ENCODE results near the gene EIF3K. TPM values are rescaled to one million over a fixed set of nuclear protein-coding genes. Genes with fewer than 3 reads are reported as not detected.

The EIF3K gene
- total RNA-seq, 1 experiment from 2014 or later, result 451 TPM

- DNase-seq (ENCODE audit: low spot score), result no peak
- in situ Hi-C loops (cut with HindIII; ENCODE audit: low sequenced_read_pairs), result no loop called here
Measured at GRCh38 chr19:38647966-38648768, 29.2 kb downstream of the EIF3K start.

- in situ Hi-C loops (cut with HindIII; ENCODE audit: low sequenced_read_pairs), result no loop called here
- DNase-seq (ENCODE audit: low spot score), result no peak
Measured at GRCh38 chr19:38648769-38649304, 29.8 kb downstream of the EIF3K start.

- in situ Hi-C loops (cut with HindIII; ENCODE audit: low sequenced_read_pairs), result no loop called here
- no peak for DNase-seq (ENCODE audit: low spot score)
Measured at GRCh38 chr19:38649305-38650171, 30.6 kb downstream of the EIF3K start.

- no peak for DNase-seq (ENCODE audit: low spot score)
- in situ Hi-C loops (cut with HindIII; ENCODE audit: low sequenced_read_pairs), result no loop called here
Measured at GRCh38 chr19:38650172-38650775, 31.3 kb downstream of the EIF3K start.

GRCh38 chr19:38650911-38651584, 32.1 kb downstream of the EIF3K start:
- in situ Hi-C loops (cut with HindIII; ENCODE audit: low sequenced_read_pairs), result no loop called here
- no peak for DNase-seq (ENCODE audit: low spot score)

GRCh38 chr19:38653028-38653571, 34.1 kb downstream of the EIF3K start:
- no peak for DNase-seq (ENCODE audit: low spot score)
- in situ Hi-C loops (cut with HindIII; ENCODE audit: low sequenced_read_pairs), result no loop called here

- DNase-seq (ENCODE audit: low spot score), result no peak
- in situ Hi-C loops (cut with HindIII; ENCODE audit: low sequenced_read_pairs), result no loop called here
Measured at GRCh38 chr19:38654628-38655055, 35.7 kb downstream of the EIF3K start.

GRCh38 chr19:38655148-38655824, 36.3 kb downstream of the EIF3K start:
- in situ Hi-C loops (cut with HindIII; ENCODE audit: low sequenced_read_pairs), result no loop called here
- no peak for DNase-seq (ENCODE audit: low spot score)

GRCh38 chr19:38656171-38656981, 37.4 kb downstream of the EIF3K start:
- in situ Hi-C loops (cut with HindIII; ENCODE audit: low sequenced_read_pairs), result no loop called here
- no peak for DNase-seq (ENCODE audit: low spot score)

GRCh38 chr19:38657633-38658222, 38.7 kb downstream of the EIF3K start:
- DNase-seq (ENCODE audit: low spot score), result peak; percentile 43
- in situ Hi-C loops (cut with HindIII; ENCODE audit: low sequenced_read_pairs), result no loop called here

- peak; percentile 39 for DNase-seq (ENCODE audit: low spot score)
- in situ Hi-C loops (cut with HindIII; ENCODE audit: low sequenced_read_pairs), result no loop called here
Measured at GRCh38 chr19:38658462-38659306, 39.7 kb downstream of the EIF3K start.

GRCh38 chr19:38660724-38661123, 41.7 kb downstream of the EIF3K start:
- in situ Hi-C loops (cut with HindIII; ENCODE audit: low sequenced_read_pairs), result no loop called here
- DNase-seq (ENCODE audit: low spot score), result no peak

- in situ Hi-C loops (cut with HindIII; ENCODE audit: low sequenced_read_pairs), result no loop called here
- no peak for DNase-seq (ENCODE audit: low spot score)
Measured at GRCh38 chr19:38661136-38661535, 42.1 kb downstream of the EIF3K start.

- DNase-seq (ENCODE audit: low spot score), result no peak
- in situ Hi-C loops (cut with HindIII; ENCODE audit: low sequenced_read_pairs), result no loop called here
Measured at GRCh38 chr19:38661996-38662395, 43.0 kb downstream of the EIF3K start.

GRCh38 chr19:38662537-38663155, 43.7 kb downstream of the EIF3K start:
- no peak for DNase-seq (ENCODE audit: low spot score)
- in situ Hi-C loops (cut with HindIII; ENCODE audit: low sequenced_read_pairs), result no loop called here

GRCh38 chr19:38663156-38663651, 44.2 kb downstream of the EIF3K start:
- in situ Hi-C loops (cut with HindIII; ENCODE audit: low sequenced_read_pairs), result no loop called here
- DNase-seq (ENCODE audit: low spot score), result no peak
